WTC11 (cell line): Measurements from ENCODE around the gene KCND3.

Source experiments
- CTCF ChIP-seq: fragments of 200-600 bp; IDR thresholded peaks from 2 replicates; pipeline ENCODE4 v1.8.0; 2022; ENCODE audit warnings: antibody characterized with exemption
- FOXP1 ChIP-seq: sonication (generic); formaldehyde crosslinking; IDR thresholded peaks from 2 replicates; pipeline ENCODE4 v1.8.0; 2022; ENCODE audit warnings: missing genetic modification reagents, mild to moderate bottlenecking, moderate library complexity, borderline replicate concordance
- SMAD3 ChIP-seq: sonication (generic); formaldehyde crosslinking; IDR thresholded peaks from 2 replicates; pipeline ENCODE4 v1.8.0; 2022; ENCODE audit warnings: missing genetic modification reagents, mild to moderate bottlenecking, borderline replicate concordance
- SP1 ChIP-seq: sonication (generic); formaldehyde crosslinking; conservative IDR thresholded peaks from 2 replicates; pipeline ENCODE4 v1.8.1; 2022; ENCODE audit warnings: missing genetic modification reagents
- ZNF232 ChIP-seq: sonication (generic); formaldehyde crosslinking; IDR thresholded peaks from 2 replicates; pipeline ENCODE4 v1.8.0; 2022; ENCODE audit warnings: mild to moderate bottlenecking, missing genetic modification reagents
- ZNF416 ChIP-seq: fragments of 250-450 bp; sonication (Bioruptor Pico); IDR thresholded peaks from 2 replicates; pipeline ENCODE4 v1.9.0; 2021; ENCODE audit warnings: mild to moderate bottlenecking, inconsistent platforms
- TF ChIP-seq, protein P1 (sequence below): sonication (generic); formaldehyde crosslinking; IDR thresholded peaks from 2 replicates; pipeline ENCODE4 v1.8.0; 2022; ENCODE audit warnings: mild to moderate bottlenecking, missing genetic modification reagents
- TF ChIP-seq, protein P2 (sequence below): sonication (generic); formaldehyde crosslinking; IDR thresholded peaks from 2 replicates; pipeline ENCODE4 v1.8.1; 2022; ENCODE audit warnings: mild to moderate bottlenecking, moderate library complexity, missing genetic modification reagents
- TF ChIP-seq, protein P3 (sequence below): sonication (generic); formaldehyde crosslinking; IDR thresholded peaks from 2 replicates; pipeline ENCODE4 v1.8.0; 2022; ENCODE audit warnings: mild to moderate bottlenecking, missing genetic modification reagents

DNA sequence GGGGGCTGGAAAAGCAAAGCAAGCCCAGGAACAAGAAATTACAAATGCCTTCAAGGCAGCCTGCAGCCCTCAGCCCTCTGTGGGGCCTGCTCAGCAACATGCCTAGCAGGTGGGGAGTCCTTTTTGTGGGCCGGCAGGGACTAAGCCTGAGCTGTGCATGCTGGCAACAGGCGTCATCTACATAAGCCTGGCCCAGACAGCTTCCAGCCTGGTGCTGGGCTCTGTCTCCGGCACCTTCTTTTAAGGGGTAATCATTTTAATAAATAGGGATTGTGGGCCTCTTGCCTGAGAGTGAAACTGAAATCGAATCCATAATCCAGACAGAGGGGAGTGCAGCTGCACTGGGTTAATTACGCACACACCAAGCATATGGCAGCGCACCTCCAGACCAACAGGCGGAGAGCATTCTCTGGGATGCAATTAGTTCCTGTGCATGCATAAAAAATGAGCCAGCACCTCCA is 137.2 kb downstream of the KCND3 start:
- no peak for TF ChIP-seq SP1 (CRISPR knock-in tag)
- TF ChIP-seq, protein P1, sequence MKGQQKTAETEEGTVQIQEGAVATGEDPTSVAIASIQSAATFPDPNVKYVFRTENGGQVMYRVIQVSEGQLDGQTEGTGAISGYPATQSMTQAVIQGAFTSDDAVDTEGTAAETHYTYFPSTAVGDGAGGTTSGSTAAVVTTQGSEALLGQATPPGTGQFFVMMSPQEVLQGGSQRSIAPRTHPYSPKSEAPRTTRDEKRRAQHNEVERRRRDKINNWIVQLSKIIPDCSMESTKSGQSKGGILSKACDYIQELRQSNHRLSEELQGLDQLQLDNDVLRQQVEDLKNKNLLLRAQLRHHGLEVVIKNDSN (CRISPR knock-in tag) = no peak
- no peak for TF ChIP-seq CTCF
- TF ChIP-seq, protein P2, sequence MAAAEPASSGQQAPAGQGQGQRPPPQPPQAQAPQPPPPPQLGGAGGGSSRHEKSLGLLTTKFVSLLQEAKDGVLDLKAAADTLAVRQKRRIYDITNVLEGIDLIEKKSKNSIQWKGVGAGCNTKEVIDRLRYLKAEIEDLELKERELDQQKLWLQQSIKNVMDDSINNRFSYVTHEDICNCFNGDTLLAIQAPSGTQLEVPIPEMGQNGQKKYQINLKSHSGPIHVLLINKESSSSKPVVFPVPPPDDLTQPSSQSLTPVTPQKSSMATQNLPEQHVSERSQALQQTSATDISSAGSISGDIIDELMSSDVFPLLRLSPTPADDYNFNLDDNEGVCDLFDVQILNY (CRISPR knock-in tag) = no peak
- TF ChIP-seq, protein P3, sequence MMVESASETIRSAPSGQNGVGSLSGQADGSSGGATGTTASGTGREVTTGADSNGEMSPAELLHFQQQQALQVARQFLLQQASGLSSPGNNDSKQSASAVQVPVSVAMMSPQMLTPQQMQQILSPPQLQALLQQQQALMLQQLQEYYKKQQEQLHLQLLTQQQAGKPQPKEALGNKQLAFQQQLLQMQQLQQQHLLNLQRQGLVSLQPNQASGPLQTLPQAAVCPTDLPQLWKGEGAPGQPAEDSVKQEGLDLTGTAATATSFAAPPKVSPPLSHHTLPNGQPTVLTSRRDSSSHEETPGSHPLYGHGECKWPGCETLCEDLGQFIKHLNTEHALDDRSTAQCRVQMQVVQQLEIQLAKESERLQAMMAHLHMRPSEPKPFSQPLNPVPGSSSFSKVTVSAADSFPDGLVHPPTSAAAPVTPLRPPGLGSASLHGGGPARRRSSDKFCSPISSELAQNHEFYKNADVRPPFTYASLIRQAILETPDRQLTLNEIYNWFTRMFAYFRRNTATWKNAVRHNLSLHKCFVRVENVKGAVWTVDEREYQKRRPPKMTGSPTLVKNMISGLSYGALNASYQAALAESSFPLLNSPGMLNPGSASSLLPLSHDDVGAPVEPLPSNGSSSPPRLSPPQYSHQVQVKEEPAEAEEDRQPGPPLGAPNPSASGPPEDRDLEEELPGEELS (CRISPR knock-in tag) = no peak
- TF ChIP-seq FOXP1 = no peak
- TF ChIP-seq SMAD3 (CRISPR knock-in tag) = no peak
- no peak for TF ChIP-seq ZNF416 (CRISPR knock-in tag)
- no peak for TF ChIP-seq ZNF232 (CRISPR knock-in tag)
